RWPE2 (cell line): ENCODE measurements around the gene SGCB.
A peak's percentile ranks its signal among the peaks of the same experiment; 100 is the strongest.

Experiments
- ATAC-seq: fragments of 200-7000 bp; cut with Tn5 transposase; 3 replicates; pipeline ENCODE4 v1.9.1; 2021; ENCODE audit warnings: low read depth
- DNase-seq: peaks from one replicate; pipeline ENCODE4 v3.0.0-alpha.2; 2020; ENCODE audit warnings: low spot score
- H3K27ac ChIP-seq: fragments of 450-650 bp; 2 replicates; pipeline ENCODE4 v1.5.1; 2017; ENCODE audit warnings: mild to moderate bottlenecking; ENCODE audit not compliant: poor library complexity, severe bottlenecking
- H3K27me3 ChIP-seq: fragments of 250-450 bp; sonication (Bioruptor Pico); 2 replicates; pipeline ENCODE4 v1.5.1; 2021; ENCODE audit warnings: mild to moderate bottlenecking, moderate library complexity; ENCODE audit not compliant: insufficient read depth, poor library complexity, severe bottlenecking
- H3K36me3 ChIP-seq: fragments of 250-450 bp; sonication (Bioruptor Pico); 2 replicates; pipeline ENCODE4 v1.5.1; 2020; ENCODE audit warnings: low read depth, mild to moderate bottlenecking, moderate library complexity
- H3K4me1 ChIP-seq: fragments of 250-450 bp; sonication (Bioruptor Pico); 2 replicates; pipeline ENCODE4 v1.5.1; 2021; ENCODE audit warnings: mild to moderate bottlenecking, moderate library complexity; ENCODE audit not compliant: insufficient read depth, poor library complexity, severe bottlenecking
- H3K4me3 ChIP-seq: fragments of 250-450 bp; sonication (Bioruptor Pico); 2 replicates; pipeline ENCODE4 v1.5.1; 2021; ENCODE audit warnings: mild to moderate bottlenecking, moderate library complexity; ENCODE audit not compliant: severe bottlenecking
- H3K9me3 ChIP-seq: fragments of 250-450 bp; sonication (Bioruptor Pico); 2 replicates; pipeline ENCODE4 v1.5.1; 2021; ENCODE audit warnings: mild to moderate bottlenecking, moderate library complexity; ENCODE audit not compliant: severe bottlenecking
- TF ChIP-seq, protein P1 (sequence below): fragments of 450-650 bp; IDR thresholded peaks from one replicate; pipeline ENCODE4 v1.5.1; 2017; ENCODE audit warnings: mild to moderate bottlenecking, moderate library complexity; ENCODE audit not compliant: poor library complexity, severe bottlenecking

Gene SGCB

GRCh38 chr4:52004414-52004813 is 33.7 kb downstream of the SGCB start:
- H3K27me3 ChIP-seq, result no peaks in the 10 kb centered on the region
- ATAC-seq (no peak), DNase-seq (no peak)
- peaks cover 7% of the 10 kb centered on the region for H3K4me1 ChIP-seq
- H3K36me3 ChIP-seq, result no peaks in the 10 kb centered on the region
- H3K4me3 ChIP-seq, result no peak overlapping the region
- H3K9me3 ChIP-seq, result no peaks in the 10 kb centered on the region
- TF ChIP-seq, protein P1, sequence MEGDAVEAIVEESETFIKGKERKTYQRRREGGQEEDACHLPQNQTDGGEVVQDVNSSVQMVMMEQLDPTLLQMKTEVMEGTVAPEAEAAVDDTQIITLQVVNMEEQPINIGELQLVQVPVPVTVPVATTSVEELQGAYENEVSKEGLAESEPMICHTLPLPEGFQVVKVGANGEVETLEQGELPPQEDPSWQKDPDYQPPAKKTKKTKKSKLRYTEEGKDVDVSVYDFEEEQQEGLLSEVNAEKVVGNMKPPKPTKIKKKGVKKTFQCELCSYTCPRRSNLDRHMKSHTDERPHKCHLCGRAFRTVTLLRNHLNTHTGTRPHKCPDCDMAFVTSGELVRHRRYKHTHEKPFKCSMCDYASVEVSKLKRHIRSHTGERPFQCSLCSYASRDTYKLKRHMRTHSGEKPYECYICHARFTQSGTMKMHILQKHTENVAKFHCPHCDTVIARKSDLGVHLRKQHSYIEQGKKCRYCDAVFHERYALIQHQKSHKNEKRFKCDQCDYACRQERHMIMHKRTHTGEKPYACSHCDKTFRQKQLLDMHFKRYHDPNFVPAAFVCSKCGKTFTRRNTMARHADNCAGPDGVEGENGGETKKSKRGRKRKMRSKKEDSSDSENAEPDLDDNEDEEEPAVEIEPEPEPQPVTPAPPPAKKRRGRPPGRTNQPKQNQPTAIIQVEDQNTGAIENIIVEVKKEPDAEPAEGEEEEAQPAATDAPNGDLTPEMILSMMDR, result no peak
- no peak overlapping the region for H3K27ac ChIP-seq

DNA sequence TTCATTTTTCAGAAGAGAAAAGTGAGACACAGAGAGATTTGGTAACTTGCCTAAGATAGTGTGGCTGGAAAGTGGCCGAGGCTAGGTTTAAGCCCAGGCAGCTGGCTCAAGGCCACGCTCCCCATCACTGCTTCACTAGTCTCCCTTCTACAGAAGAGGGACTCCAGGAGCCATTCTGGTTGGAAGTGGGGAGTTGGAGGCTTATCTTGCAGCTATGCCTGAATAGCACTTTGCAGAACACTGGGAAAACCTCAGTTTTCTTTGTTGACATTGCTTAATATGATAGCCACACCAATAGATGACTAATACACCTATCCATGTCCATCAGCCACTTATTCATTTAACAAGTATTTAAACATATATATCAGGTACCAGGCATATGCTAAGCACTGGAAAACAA is 36.5 kb downstream of the SGCB start:
- Histone ChIP-seq H3K27me3 (no peaks in the 10 kb centered on the region), H3K36me3 (no peaks in the 10 kb centered on the region), H3K4me3 (no peak overlapping the region), H3K9me3 (no peaks in the 10 kb centered on the region), H3K4me1 (peaks cover 7% of the 10 kb centered on the region), H3K27ac (no peak overlapping the region)
- TF ChIP-seq, protein P1, result no peak
- peak; percentile 96 for ATAC-seq
- no peak for DNase-seq

- DNase-seq, result no peak
- no peaks in the 10 kb centered on the region for H3K36me3 ChIP-seq
- TF ChIP-seq, protein P1, result no peak
- no peak for ATAC-seq
- H3K27me3 ChIP-seq, result no peaks in the 10 kb centered on the region
- peaks cover 7% of the 10 kb centered on the region for H3K4me1 ChIP-seq
- no peaks in the 10 kb centered on the region for H3K9me3 ChIP-seq
- H3K4me3 ChIP-seq, result no peak overlapping the region
- no peak overlapping the region for H3K27ac ChIP-seq
Observed at GRCh38 chr4:51999250-51999649, 38.8 kb downstream of the SGCB start.

DNA sequence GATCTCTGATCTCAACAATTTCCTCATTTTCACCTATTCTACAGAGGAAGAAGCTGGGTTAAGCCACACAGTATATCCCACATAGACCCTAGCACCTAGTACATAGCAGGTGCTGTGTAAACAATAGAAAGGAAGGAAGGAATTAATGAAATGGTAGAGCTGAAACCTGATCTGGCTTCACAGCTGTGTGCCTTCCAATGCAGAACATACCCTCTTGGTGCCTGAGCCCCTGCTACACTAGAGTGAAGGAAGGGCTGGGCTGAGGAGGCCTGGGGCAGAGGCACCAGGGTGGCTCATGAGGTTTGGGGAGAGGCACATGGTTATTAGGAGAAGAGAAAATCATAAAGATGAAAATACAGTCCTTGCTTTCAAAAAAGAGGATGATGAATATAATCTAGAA is 39.3 kb downstream of the SGCB start:
- Histone ChIP-seq H3K4me1 (peaks cover 7% of the 10 kb centered on the region), H3K36me3 (no peaks in the 10 kb centered on the region), H3K27ac (no peak overlapping the region), H3K9me3 (no peaks in the 10 kb centered on the region), H3K4me3 (no peak overlapping the region), H3K27me3 (no peaks in the 10 kb centered on the region)
- ATAC-seq (no peak), DNase-seq (no peak)
- TF ChIP-seq, protein P1, result no peak

GRCh38 chr4:51997647-51998046 is 40.5 kb downstream of the SGCB start:
- peaks cover 7% of the 10 kb centered on the region for H3K4me1 ChIP-seq
- ATAC-seq, result no peak
- H3K4me3 ChIP-seq, result no peak overlapping the region
- no peaks in the 10 kb centered on the region for H3K9me3 ChIP-seq
- TF ChIP-seq, protein P1, result peak; percentile 14
- no peaks in the 10 kb centered on the region for H3K36me3 ChIP-seq
- H3K27ac ChIP-seq, result no peak overlapping the region
- no peaks in the 10 kb centered on the region for H3K27me3 ChIP-seq
- DNase-seq, result no peak
